Duodenal mucosa (tissue), 2 donors: ENCODE results near the gene LHFPL3.
"Not testable (repeated sequence)": the region's sequence is repeated elsewhere in the genome, so short reads cannot be mapped to it uniquely, and the experiment has no call there.

Source experiments
- H3K27ac ChIP-seq: one replicate; pipeline ENCODE4 v1.7.0; 2013; ENCODE audit warnings: low read depth, low read length
- H3K27me3 ChIP-seq, 2 donors: one replicate each; pipeline ENCODE4 v1.7.0; 2013; ENCODE audit warnings: low read length in 2 of 2, control low read depth in 1 of 2; ENCODE audit not compliant: insufficient read depth in 2 of 2, control insufficient read depth in 1 of 2
- H3K36me3 ChIP-seq, 2 donors: one replicate each; pipeline ENCODE4 v1.7.0; 2013; ENCODE audit warnings: low read length in 2 of 2, control low read depth in 1 of 2; ENCODE audit not compliant: insufficient read depth in 2 of 2, control insufficient read depth in 1 of 2
- H3K4me1 ChIP-seq, 2 donors: one replicate each; pipeline ENCODE4 v1.7.0; 2013; ENCODE audit warnings: low read length in 2 of 2, control low read depth in 1 of 2; ENCODE audit not compliant: insufficient read depth in 2 of 2, control insufficient read depth in 1 of 2
- H3K4me3 ChIP-seq, 2 donors: one replicate each; pipeline ENCODE4 v1.7.0; 2013; ENCODE audit warnings: low read length in 2 of 2, low read depth in 1 of 2
- H3K9ac ChIP-seq, 2 donors: one replicate each; pipeline ENCODE4 v1.7.0; 2013; ENCODE audit warnings: low read length in 2 of 2, low read depth in 1 of 2
- H3K9me3 ChIP-seq, 2 donors: one replicate each; pipeline ENCODE4 v1.7.0; 2013; ENCODE audit warnings: low read length in 2 of 2, control low read depth in 1 of 2; ENCODE audit not compliant: control insufficient read depth in 1 of 2

LHFPL3 gene

GRCh38 chr7:104552102-104552501 lies 223.7 kb downstream of the LHFPL3 start:
- no peak overlapping the region for H3K4me3 ChIP-seq
- H3K36me3 ChIP-seq: no peaks in the 10 kb centered on the region
- no peaks in the 10 kb centered on the region for H3K9me3 ChIP-seq
- no peak overlapping the region for H3K9ac ChIP-seq
- no peaks in the 10 kb centered on the region for H3K4me1 ChIP-seq
- no peaks in the 10 kb centered on the region for H3K27me3 ChIP-seq
- no peak overlapping the region for H3K27ac ChIP-seq

GRCh38 chr7:104553074-104553473 lies 224.7 kb downstream of the LHFPL3 start:
- Histone ChIP-seq H3K4me1 (no peaks in the 10 kb centered on the region), H3K27ac (no peak overlapping the region), H3K27me3 (no peaks in the 10 kb centered on the region), H3K9ac (no peak overlapping the region), H3K4me3 (no peak overlapping the region), H3K9me3 (no peaks in the 10 kb centered on the region), H3K36me3 (no peaks in the 10 kb centered on the region)

- not testable (repeated sequence) for H3K9me3 ChIP-seq, H3K4me3 ChIP-seq, H3K27me3 ChIP-seq, H3K27ac ChIP-seq, H3K36me3 ChIP-seq, H3K4me1 ChIP-seq, H3K9ac ChIP-seq
Observed at GRCh38 chr7:104563350-104563901, 235.0 kb downstream of the LHFPL3 start.

GRCh38 chr7:104569751-104570150 lies 241.3 kb downstream of the LHFPL3 start:
- Histone ChIP-seq H3K9ac (no peak overlapping the region), H3K9me3 (no peaks in the 10 kb centered on the region), H3K4me1 (no peaks in the 10 kb centered on the region), H3K36me3 (no peaks in the 10 kb centered on the region), H3K27me3 (no peaks in the 10 kb centered on the region), H3K27ac (no peak overlapping the region), H3K4me3 (no peak overlapping the region)

- no peaks in the 10 kb centered on the region for H3K36me3 ChIP-seq
- H3K9me3 ChIP-seq: no peaks in the 10 kb centered on the region
- no peak overlapping the region for H3K4me3 ChIP-seq
- no peak overlapping the region for H3K9ac ChIP-seq
- no peak overlapping the region for H3K27ac ChIP-seq
- H3K4me1 ChIP-seq: no peaks in the 10 kb centered on the region
- H3K27me3 ChIP-seq: no peaks in the 10 kb centered on the region
Observed at GRCh38 chr7:104572554-104572953, 244.2 kb downstream of the LHFPL3 start.

GRCh38 chr7:104584620-104585019 lies 256.2 kb downstream of the LHFPL3 start:
- Histone ChIP-seq H3K9me3 (no peaks in the 10 kb centered on the region), H3K27me3 (no peaks in the 10 kb centered on the region), H3K4me3 (no peak overlapping the region), H3K36me3 (no peaks in the 10 kb centered on the region), H3K4me1 (no peaks in the 10 kb centered on the region), H3K9ac (no peak overlapping the region), H3K27ac (no peak overlapping the region)

GRCh38 chr7:104595591-104595990 lies 267.2 kb downstream of the LHFPL3 start:
- not testable (repeated sequence) for H3K4me1 ChIP-seq, H3K9me3 ChIP-seq, H3K27ac ChIP-seq, H3K4me3 ChIP-seq, H3K36me3 ChIP-seq, H3K27me3 ChIP-seq, H3K9ac ChIP-seq

- no peaks in the 10 kb centered on the region for H3K36me3 ChIP-seq
- H3K27me3 ChIP-seq: no peaks in the 10 kb centered on the region
- H3K9me3 ChIP-seq: no peaks in the 10 kb centered on the region
- no peak overlapping the region for H3K4me3 ChIP-seq
- H3K4me1 ChIP-seq: no peaks in the 10 kb centered on the region
- H3K27ac ChIP-seq: no peak overlapping the region
- H3K9ac ChIP-seq: no peak overlapping the region
Observed at GRCh38 chr7:104603957-104604356, 275.6 kb downstream of the LHFPL3 start.

GRCh38 chr7:104604706-104605105 lies 276.3 kb downstream of the LHFPL3 start:
- no peaks in the 10 kb centered on the region for H3K4me1 ChIP-seq
- no peaks in the 10 kb centered on the region for H3K36me3 ChIP-seq
- H3K4me3 ChIP-seq: no peak overlapping the region
- H3K27me3 ChIP-seq: no peaks in the 10 kb centered on the region
- no peaks in the 10 kb centered on the region for H3K9me3 ChIP-seq
- H3K27ac ChIP-seq: no peak overlapping the region
- no peak overlapping the region for H3K9ac ChIP-seq

GRCh38 chr7:104621321-104621720 lies 292.9 kb downstream of the LHFPL3 start:
- Histone ChIP-seq H3K27me3 (no peaks in the 10 kb centered on the region), H3K36me3 (no peaks in the 10 kb centered on the region), H3K9me3 (no peaks in the 10 kb centered on the region), H3K4me3 (no peak overlapping the region), H3K27ac (no peak overlapping the region), H3K4me1 (no peaks in the 10 kb centered on the region), H3K9ac (no peak overlapping the region)

GRCh38 chr7:104625956-104626355 lies 297.6 kb downstream of the LHFPL3 start:
- no peaks in the 10 kb centered on the region for H3K27me3 ChIP-seq
- no peak overlapping the region for H3K27ac ChIP-seq
- H3K9ac ChIP-seq: no peak overlapping the region
- no peaks in the 10 kb centered on the region for H3K36me3 ChIP-seq
- H3K4me3 ChIP-seq: no peak overlapping the region
- H3K9me3 ChIP-seq: no peaks in the 10 kb centered on the region
- no peaks in the 10 kb centered on the region for H3K4me1 ChIP-seq
